Raji (cell line): ENCODE results near the gene SLN.

Experiments
- POLR2A ChIP-seq: IDR thresholded peaks from 2 replicates; pipeline ENCODE4 v1.6.1; 2011; ENCODE audit warnings: low read depth, low read length, control low read depth; ENCODE audit not compliant: insufficient read depth

SLN gene

GRCh38 chr11:107722662-107723061 is 10.8 kb upstream of the SLN start:
- TF ChIP-seq POLR2A, result no peak

DNA sequence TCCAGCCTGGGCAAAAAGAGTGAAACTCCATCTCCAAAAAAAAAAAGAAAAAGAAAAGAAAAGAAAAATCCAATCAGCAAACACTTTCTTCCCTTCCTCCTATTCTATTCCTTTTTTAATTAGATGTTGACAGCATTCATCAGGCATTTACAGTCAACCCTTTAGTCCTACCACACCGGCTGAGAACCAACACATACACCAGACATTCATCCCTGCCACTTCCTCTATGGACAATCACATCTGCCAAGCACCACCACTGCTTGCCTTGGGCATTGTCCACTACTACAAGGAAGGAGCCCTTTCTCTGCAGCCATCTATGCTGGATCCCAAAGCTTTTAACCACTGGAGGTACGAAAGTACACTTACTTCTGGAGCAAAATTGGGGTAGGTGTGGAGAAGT is 9.4 kb upstream of the SLN start:
- no peak for TF ChIP-seq POLR2A

DNA sequence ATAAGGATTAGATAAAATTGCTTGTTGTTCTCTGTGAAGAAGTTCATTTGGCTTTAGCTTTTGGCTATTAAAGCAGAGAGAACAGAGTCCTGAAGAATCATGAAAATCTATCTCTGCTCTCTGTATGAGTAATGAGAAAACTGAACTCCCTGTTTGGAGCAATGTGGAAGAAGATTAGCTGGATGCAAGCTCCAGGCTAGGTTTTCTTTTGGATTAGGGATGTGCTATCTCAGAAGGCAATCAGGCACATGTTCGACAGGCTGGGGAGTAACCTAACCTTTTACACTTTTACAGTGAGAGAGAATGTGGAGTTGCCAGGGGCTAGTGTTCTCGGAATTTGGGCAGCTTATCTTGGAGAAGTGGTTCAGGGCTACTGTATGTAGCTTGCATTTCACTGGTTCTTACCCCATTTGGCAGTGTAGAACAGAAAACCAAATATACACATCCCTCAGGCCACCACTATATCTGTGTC is 8.5 kb upstream of the SLN start:
- no peak for TF ChIP-seq POLR2A

- no peak for TF ChIP-seq POLR2A
Observed at GRCh38 chr11:107719557-107720302, 7.9 kb upstream of the SLN start.

GRCh38 chr11:107719073-107719472 is 7.2 kb upstream of the SLN start:
- no peak for TF ChIP-seq POLR2A

DNA sequence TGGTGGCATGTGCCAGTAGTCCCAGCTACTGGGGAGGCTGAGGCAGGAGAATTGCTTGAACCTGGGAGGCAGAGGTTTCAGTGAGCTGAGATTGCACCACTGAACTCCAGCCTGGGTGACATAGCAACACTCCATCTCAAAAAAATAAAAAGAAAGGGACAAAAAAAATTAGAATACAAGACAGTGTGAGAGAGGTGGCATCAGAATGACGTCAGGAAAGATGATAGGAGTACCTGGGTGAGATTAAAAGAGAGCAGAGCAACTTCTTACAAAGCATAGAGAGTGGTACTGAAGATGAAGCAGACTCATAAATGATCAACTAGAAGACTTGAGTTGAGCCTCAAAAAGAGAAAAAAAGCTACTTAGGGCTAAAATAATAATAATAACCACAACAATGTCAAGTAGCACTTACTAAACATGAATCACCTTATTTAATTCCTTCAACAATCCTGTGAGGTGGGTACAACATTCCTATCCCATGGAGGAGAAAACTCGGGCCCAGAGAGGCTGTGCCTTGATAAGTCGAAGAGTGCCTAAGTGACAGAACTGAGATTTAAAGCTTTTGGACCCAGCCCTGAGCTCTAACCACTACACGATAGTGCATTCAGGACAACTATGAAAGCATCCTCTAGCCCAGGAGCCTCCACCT is 5.2 kb upstream of the SLN start:
- no peak for TF ChIP-seq POLR2A

- TF ChIP-seq POLR2A, result no peak
Observed at GRCh38 chr11:107713009-107713408, 1.2 kb upstream of the SLN start.

DNA sequence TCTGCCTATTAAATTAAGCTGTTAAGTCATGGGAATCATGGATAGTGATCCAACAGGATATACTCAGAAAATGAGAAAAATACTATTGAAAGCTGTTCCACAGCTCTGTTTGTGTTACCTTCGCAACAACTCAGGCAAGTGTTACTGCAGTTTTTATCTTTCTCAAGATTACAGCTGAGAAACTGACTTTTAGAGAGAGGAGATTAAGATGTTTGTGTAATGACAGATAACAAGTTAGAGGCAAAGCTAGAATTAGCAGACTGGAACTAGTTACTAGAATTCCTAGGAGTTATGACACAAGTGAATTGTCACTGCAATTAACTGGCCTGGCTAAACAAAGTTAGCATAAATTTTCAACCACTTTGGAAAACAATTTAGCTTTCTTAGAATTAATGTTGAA is 1.6 kb downstream of the SLN start:
- no peak for TF ChIP-seq POLR2A

GRCh38 chr11:107708792-107709191 is 3.1 kb downstream of the SLN start:
- no peak for TF ChIP-seq POLR2A

GRCh38 chr11:107707807-107708206 is 4.0 kb downstream of the SLN start:
- TF ChIP-seq POLR2A, result no peak

DNA sequence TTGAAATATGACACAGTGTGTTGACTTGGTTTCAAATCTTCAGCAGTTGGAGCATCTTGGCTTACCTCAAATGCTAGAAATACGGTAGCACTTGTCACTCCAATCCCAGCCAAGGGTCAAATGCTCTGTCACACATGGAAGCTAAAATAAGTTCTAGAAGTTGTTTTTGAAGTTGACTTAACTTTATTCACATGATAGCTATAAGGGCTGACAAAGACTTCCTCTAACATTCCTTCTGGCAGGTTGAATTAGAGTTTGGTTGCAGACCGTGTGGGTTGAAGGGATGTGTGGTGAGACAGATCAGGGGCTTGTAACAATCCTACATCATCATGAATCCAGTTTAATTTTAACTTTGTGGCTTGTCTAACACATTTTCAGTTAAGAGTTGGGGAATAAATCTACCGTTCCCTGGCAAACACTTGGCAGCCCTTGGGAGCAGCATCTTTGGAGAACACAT is 4.6 kb downstream of the SLN start:
- TF ChIP-seq POLR2A, result no peak

DNA sequence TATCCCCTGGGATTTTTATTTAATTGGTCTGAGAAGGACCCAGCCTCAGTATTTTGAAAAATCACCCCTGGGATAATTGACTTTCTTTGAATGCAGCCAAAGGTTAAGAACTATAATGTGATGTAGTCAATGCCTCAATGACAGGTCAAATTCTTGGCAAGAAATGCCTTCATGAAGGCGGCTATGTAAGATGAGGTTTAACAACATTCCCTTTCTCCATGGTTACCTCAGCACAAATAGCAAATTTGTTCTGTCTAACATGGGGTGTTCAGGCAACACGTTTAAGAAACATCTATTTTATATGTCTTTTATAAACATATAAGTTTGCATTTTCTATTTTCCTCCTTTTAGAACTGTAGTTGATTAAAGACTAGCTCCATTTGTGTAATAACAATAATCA is 5.3 kb downstream of the SLN start:
- TF ChIP-seq POLR2A, result no peak

DNA sequence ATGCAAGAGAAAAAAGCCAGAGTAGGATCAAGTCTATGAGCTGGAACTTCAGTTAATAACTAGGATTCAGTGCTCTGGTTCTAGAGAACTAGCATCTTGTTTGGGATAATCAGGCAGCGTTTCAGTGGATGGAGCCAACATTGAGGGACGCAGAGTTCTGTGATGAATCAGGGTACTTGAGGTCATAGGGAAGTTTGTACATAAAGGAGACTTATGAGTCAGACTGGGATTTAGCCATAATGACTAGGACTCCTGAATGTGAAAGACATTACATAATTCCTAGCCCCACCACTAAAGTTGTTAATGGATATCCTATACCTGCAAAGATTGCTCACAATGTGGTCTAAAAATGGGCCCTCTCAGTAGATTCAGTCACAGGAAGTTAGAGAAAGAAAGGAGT is 6.8 kb downstream of the SLN start:
- no peak for TF ChIP-seq POLR2A

DNA sequence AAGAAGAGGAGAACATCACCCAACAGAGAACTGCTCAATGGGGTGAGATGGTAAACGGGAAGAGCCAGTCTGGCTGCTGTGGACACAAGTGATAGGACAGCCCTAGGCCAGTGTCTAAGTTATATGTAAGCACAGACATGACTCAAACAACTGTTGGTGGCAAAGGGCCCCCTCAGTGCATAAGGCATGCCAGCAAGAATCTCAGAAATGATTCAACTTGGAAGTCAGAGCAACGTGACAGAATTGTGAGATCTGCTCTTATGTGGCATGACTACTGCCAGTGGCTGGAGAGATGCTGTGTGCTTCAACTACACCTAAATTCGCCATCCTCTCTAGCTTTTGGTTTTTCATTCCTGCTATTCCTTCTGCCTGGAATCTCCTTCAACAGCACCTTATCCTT is 7.4 kb downstream of the SLN start:
- TF ChIP-seq POLR2A, result no peak

DNA sequence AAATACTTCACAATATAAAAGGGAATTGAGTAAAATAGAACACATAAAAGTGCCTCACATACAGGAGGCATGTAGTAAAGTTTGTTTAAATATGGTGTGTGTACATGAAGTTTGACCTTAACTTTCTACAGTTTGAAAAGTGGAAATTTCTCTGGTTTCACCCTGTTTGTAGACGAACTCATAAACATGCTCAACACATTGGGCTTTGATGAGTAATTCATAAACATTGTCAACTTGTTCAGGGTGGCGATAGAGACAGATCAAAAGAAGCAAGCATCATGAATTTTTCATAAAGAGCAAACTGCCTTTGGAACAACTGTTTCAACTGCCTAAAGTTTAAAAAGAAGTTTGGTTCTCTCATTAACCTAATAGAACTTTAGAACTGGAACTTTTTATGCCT is 9.1 kb downstream of the SLN start:
- TF ChIP-seq POLR2A, result no peak

DNA sequence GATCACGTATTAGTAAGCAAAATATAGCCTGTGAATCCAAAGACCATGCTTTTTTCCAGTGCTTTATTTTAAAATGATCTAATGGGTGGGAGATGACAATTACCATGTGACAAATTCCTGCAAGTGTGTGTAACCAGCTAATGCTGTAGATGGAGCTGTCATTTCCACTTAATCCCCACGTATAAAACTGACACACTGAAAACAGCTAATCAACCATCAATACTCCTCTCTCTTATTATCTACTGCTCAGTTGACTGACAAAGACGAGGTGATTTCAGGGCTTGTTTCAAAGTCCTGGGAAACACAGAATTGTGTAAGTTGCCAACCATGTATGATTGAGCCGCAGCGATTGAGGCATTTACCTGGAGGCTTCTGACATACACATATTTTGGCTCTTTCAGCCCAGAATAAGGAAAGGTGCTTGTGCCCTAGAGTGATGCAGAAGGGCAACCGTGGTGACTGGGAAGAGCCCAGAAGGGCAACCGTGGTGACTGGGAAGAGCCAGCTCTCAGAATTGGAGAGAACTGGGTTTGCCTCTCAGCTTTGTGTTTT is 9.7 kb downstream of the SLN start:
- no peak for TF ChIP-seq POLR2A

DNA sequence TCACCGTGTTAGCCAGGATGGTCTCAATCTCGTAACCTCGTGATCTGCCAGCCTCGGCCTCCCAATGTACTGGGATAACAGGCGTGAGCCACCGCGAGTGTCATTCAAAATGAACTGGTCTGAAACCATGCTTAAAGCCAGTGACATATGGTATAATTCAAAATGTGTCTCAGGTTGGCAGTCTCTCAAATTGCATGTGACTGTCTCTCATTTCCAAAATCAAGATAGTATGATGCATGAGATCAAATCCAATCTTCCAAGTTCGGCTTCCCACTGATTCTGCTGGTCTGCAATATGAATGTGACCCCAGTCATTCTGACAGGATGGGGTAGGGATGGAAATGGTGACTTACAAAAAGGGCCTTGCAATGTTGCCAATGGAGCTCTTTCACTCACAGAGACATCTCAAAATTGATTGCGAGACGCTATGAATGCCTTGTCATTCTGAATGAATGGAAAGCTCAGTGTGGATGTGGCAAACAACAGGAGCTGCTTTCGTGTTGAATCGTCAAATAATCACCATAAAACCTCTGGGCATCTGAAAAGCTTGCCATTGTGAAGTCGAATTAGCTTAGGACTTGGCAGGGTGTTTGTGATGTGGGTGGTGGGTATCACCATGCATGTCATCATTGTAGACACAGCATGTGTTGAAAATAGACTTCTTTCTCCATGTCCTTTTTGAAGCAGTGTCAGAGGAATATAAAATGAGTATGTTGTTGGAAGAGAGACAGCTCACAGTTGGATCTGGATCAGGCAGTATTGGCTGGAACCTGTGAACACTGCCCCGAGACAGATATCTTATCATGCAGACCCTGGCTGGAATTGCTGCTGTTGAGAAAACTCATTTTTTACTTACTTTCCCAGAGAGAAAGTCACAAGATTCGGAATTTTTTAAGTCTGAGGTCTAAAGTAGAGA is 12.2 kb downstream of the SLN start:
- TF ChIP-seq POLR2A, result no peak
